Stimulated activated CD4-positive, alpha-beta T cell treated with anti-CD3 and anti-CD28 coated beads, TNF-alpha, amount 100 ng/mL, for 4 hours (primary cell): ENCODE measurements around the gene MUC20.
"Not testable (repeated sequence)": the region's sequence is repeated elsewhere in the genome, so short reads cannot be mapped to it uniquely, and the experiment has no call there.

Experiments
- DNase-seq, 3 experiments: peaks; one replicate each; pipeline ENCODE4 v3.0.0-alpha.2; 2020; ENCODE audit warnings: low read depth in 3 of 3

The MUC20 gene

GRCh38 chr3:195770841-195771645 lies 50.3 kb downstream of the MUC20 start:
- not testable (repeated sequence) for DNase-seq

- no peak for DNase-seq
These were observed 51.0 kb downstream of the MUC20 start for GRCh38 chr3:195771646-195772300.

GRCh38 chr3:195773956-195774537 lies 53.3 kb downstream of the MUC20 start:
- DNase-seq, result no peak

- no peak for DNase-seq
These were observed 54.1 kb downstream of the MUC20 start for GRCh38 chr3:195774917-195775316.

- no peak for DNase-seq
These were observed 57.2 kb downstream of the MUC20 start for GRCh38 chr3:195777975-195778374.

- not testable (repeated sequence) for DNase-seq
These were observed 60.5 kb downstream of the MUC20 start for GRCh38 chr3:195781236-195781635.
